ENCODE measurements around the gene AREL1. TPM values are rescaled to one million over a fixed set of nuclear protein-coding genes. Genes with fewer than 3 reads are reported as not detected.

Gene AREL1
- polyA plus RNA-seq, 1 donor, result 17.4 TPM

DNA sequence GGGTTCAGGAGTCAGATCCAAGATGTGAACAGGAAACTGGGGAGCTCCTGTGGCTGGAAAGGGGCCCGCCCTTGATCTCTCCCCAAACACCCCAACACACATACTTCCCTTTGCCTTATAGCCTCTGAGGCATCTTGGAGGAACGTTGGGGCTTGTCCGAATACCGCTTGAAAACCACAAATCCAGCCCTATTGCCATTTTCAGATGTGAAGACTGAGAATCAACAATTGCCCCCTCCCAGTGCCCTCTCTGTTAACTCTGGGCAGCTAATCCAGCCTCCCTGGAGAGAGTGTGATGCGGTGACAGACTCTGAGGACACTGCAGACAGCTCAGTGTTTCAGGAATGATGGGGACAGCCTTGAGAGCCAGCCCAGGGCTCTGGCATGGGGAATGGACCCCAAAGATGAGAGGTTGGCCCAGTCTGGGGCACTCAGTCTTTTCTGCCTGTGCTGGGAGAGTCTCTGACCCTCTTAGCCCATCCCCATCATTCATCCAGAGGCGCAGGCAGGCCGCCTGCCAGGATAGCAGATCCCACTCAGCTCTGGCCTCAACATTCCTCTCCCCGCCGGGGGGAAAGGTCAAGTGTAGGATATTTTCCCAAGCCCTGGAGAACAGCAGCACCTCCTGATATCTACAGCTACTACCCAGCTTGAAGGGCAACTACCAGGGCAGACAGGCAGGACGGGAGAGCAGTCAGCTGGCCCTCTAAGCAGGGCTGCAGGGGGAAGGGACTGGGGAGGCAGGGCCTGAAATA lies 76.3 kb downstream of the AREL1 start:
- DNase-seq (ENCODE audit: low read depth), result no peak

DNA sequence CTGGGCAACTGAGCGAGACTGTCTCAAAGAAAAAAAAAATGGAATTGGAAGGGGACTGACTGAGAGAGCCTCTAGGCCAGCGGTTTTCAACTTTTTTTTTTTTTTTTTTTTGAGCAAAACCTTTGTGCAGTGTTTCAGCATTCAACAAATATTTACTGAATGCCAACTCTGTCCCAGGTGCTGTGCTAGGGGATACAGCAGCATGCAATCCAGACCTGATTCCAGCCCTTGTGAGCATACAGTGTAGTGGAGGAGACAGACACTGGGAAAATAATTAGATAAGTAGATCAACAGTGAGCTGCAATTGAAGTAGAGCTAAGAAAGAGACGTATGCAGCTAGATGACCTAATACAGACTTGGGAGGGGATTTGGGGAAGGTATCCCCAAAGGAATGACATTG lies 77.0 kb downstream of the AREL1 start:
- DNase-seq (ENCODE audit: low read depth), result no peak

DNA sequence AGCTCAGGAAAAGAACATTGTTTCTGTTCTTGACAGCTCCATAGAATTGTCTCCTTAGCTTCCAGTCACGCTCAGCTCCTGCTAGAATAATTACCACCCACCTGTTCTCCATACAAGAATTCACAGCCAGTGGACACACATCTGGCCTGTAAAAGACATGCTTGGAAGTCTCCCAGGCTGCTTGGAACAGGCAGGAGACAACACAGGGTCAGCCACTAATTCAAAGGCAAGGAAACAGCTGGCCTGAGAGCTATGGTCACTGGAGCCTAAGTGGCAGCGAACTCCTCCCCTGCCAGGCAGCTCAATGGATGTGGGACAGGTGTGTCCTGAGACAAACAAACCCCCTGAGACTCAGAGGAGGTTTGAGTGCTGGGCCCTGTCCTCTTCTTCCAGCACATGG lies 77.9 kb downstream of the AREL1 start:
- DNase-seq (ENCODE audit: low read depth), result peak; percentile 73

- no peak for DNase-seq (ENCODE audit: low read depth)
These were observed 78.4 kb downstream of the AREL1 start for GRCh38 chr14:74634481-74634880.

- no peak for DNase-seq (ENCODE audit: low read depth)
These were observed 81.8 kb downstream of the AREL1 start for GRCh38 chr14:74630881-74631690.

DNA sequence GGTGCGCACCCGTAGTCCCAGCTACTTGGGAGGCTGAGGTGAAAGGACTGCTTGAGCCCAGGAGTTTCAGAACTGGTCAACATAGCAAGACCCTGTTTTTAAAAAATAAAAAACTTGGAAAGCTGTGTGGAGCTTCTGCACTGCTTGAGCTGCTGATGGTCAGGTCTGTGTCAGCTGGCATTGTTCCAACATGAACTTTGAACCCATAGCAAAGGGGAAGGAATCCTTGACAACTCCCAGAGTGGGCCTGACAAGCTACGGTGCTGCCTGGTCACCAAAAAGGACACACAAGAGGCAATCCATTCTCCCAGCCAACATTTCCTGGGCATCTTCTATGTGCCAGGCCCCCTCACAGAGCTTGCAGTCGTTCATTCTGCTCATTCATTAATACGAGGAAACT lies 84.5 kb downstream of the AREL1 start:
- no peak for DNase-seq (ENCODE audit: low read depth)

DNA sequence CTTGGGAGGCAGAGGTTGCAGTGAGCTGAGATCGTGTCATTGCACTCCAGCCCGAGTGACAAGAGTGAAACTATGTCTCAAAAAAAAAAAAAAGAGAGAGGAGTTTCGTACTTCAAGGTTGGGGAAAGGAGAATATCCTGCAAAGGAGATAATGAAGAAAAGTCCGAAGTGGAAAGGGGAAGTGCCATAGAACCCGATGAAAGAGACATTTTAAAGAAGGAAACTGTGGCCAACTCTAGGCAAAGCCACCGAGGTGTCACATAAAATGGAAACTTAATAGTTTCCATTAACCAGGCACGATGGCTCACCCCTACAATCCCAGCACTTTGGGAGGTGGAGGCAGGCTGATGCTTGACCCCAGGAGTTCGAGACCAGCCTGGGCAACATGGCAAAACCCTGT lies 85.8 kb downstream of the AREL1 start:
- no peak for DNase-seq (ENCODE audit: low read depth)

DNA sequence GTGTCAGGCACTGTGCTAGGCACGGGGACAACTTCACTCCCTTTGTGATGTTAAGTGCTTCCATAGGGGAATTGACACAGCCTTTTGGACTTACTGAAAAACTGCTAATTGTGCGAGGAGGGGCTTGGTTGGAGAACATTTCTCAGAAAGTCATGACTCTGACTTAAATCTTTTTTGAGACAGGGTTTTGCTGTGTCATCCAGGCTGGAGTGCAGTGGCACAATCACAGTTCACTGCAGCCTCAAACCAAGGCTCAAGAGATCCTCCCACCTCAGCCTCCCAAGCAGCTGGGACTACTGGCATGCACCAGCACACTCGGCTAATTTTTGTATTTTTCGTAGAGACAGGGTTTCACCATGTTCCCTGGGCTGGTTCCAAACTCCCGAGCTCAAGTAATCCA lies 90.6 kb downstream of the AREL1 start:
- no peak for DNase-seq (ENCODE audit: low read depth)

DNA sequence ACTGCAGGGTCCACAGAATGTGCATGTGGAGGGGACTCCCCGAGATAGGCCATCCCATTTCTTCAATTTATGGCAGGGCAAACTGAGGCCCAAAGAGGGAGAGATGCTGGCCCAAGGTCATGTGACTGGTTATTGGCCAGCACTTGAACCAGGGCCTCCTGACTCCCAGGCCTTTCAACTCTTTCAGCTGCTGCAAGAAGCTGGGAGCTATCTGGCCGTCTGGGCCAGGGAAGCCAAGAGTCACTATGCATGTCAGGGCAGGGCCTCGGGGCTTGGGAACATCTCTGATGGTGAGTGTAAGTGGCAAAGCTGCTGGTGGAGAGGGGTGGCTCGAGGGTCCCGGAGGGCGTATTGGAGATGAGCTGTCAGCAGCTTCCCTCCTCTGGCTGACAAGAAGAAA lies 91.3 kb downstream of the AREL1 start:
- DNase-seq (ENCODE audit: low read depth), result no peak

- DNase-seq (ENCODE audit: low read depth), result no peak
These were observed 92.0 kb downstream of the AREL1 start for GRCh38 chr14:74620923-74621322.

DNA sequence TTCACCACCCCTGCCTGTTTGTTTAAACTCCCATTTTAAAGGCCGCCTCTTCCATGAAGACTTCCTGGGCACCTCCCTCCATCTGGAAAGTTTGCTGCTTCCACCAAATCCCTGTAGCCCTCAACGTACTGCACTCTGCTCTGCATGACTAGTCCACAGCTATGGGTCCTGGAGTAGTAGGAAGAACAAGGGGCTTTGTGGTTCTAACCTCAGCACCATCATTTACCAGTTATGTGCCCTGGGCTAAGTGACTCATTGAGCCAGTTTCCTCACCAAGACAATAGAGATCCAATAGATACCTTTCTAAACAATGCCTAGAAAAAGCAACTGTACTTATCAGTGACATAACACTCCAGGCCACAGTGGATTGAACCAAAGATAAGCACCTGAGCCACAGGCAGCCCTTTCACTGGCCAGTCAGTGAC lies 92.4 kb downstream of the AREL1 start:
- no peak for DNase-seq (ENCODE audit: low read depth)

- no peak for DNase-seq (ENCODE audit: low read depth)
These were observed 93.2 kb downstream of the AREL1 start for GRCh38 chr14:74619672-74620131.

DNA sequence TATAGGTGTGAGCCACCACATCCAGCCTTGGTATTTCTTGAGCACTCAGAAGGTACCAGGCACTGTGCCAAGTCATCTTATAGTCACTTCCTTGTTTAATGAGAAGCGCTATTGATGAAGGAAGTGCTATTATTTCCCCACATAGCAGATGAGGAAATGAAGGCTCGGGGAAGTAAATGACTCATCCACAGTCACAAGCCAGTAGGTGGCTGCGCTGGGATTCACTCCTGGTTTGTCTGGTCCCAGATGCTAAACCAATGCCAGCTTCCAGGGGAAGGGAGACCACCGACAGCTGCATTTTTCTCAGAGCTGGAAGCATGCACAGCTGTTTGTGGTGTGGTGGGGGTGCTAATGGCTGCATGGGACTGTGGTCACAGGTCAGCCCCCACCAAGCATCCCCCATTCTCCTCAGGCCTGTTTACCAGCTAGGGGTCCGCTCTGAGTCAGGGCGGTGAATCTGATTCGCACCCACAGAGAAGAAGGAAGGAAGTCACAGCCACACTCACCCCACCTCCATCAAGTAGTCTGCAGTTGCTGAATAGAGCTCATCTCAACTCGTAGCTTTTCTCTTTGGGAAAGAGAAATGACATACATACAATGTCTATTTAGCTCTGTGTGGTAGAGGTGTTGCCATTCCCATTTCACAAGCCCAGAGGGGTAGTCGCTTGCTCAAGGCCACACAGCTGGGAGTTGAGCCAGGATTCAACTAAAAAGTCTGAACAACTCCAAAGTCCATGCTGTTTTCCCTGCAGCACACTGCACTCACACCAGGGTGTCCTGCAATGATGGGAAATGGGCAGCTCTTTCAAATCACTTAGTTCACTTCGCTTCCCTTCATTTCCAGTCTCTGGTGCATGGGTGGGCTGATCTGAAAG lies 94.6 kb downstream of the AREL1 start:
- no peak for DNase-seq (ENCODE audit: low read depth)

- DNase-seq (ENCODE audit: low read depth), result no peak
These were observed 95.7 kb downstream of the AREL1 start for GRCh38 chr14:74616996-74617700.

DNA sequence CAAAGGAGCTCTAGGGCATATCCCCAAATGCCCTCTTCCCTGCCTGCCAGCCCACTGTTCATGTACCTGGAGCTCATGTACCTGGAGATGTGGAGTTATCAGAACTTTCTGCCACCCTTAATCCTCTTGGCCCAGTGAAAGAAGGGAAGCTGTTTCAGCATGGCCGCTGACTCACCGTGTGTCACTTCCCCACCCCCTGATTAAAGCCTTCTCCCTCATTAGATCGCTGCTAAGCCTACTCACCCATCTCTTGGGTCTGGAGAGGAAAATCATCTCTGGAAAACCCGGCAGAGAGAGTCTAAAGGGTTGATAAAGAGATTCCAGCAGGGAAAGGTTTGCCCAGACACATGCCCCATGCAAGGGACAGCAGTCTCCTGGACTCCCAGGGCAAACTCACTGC lies 96.4 kb downstream of the AREL1 start:
- no peak for DNase-seq (ENCODE audit: low read depth)

GRCh38 chr14:74615735-74616134 lies 97.1 kb downstream of the AREL1 start:
- DNase-seq (ENCODE audit: low read depth), result no peak

DNA sequence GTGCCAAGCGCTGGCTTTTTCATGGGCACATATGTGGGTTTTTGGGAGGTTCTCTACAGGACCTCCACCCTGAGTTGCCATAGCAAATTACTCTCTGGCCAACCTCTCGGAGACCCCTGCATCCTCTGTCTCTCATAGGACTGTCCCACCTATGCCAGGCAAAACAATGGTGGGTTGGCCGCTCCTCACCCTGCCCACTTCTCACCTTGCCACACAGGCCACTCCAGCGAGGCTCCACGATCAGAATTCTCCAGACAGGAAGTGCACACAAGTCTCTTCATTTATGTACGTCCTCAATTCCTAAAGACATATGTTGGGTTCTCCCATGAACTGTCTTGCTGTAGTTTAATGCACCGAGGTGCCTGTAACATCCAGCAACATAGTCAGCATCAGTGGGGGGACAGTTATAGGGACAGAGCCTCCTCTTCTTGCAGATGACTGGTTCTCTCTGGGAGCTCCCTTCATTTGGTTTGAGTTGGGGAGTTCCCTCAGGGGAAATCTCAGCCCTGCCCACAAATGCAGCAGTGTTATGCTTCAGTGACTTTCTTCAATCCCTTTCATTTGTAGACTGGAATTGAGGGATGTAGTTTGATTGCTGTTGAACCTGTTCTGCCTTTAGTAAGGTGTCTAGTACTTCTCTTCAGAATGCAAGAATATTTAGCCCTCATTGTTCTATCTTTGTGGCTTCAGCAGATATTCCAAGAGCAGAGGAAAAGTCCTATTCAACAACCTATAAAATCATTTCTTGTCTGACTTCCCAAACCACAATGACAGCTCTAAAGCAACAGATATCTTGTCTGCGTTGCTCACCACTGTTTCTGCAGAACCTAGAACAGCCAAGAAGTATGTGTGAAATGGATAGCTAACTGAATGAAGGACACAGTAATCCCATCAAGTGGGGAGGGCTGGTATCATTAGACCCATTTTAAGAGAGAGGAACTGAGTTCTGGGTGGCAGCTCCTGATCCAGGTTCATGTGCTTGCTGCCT lies 98.1 kb downstream of the AREL1 start:
- no peak for DNase-seq (ENCODE audit: low read depth)

GRCh38 chr14:74613211-74613914 lies 99.5 kb downstream of the AREL1 start:
- no peak for DNase-seq (ENCODE audit: low read depth)

DNA sequence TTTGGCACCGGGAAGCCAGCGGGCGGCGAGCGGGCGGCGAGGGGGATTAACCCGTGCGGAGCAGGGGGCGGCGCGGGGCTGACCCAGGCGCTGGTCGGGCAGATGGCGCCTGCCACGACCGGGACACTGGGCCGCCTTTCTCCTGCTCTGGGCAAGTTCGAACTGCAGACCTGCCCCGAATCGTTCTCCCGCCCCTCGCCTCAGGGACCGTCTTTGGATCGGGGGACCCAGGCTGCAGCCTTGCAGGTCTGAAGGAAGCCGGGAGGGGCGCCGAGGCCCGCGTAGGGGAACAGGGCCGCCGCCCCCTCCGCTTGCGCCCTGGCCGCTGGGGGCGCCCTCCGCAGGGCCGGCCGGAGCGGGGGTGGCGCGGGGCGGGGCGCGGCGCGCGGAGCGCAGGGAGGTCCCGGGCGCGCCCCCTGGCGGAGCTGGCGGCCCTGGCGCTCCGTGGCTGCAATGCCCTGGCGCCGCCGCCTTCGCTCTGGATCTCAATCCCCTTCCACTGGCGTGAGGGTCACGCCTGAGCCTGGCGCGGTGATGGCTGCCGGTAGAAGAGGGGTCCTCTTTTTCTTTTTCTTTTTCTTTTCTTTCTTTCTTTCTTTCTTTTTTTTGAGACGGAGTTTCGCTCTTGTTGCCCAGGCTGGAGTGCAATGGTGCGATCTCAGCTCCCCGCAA lies 100.4 kb downstream of the AREL1 start:
- no peak for DNase-seq (ENCODE audit: low read depth)

All from forelimb muscle (tissue), 1 donor.